Osteoblast (primary cell): ENCODE results near the gene IQCC. TPM values are rescaled to one million over a fixed set of nuclear protein-coding genes. Genes with fewer than 3 reads are reported as not detected.

ENCODE experiments used
- DNase-seq: peaks from one replicate; pipeline ENCODE4 v3.0.0; 2011; ENCODE audit warnings: low spot score, mixed read lengths; ENCODE audit not compliant: insufficient read length; ENCODE audit errors: missing footprints
- H2AFZ ChIP-seq: 2 replicates; pipeline ENCODE4 v1.6.0; 2011; ENCODE audit warnings: mild to moderate bottlenecking, low read length
- H3K27ac ChIP-seq: 2 replicates; pipeline ENCODE4 v1.5.1; 2011; ENCODE audit warnings: mild to moderate bottlenecking, low read depth, low read length, moderate library complexity
- H3K27me3 ChIP-seq: 2 replicates; pipeline ENCODE4 v1.6.0; 2012; ENCODE audit warnings: mild to moderate bottlenecking, control low read depth, inconsistent platforms, low read length, moderate library complexity; ENCODE audit not compliant: insufficient read depth
- H3K36me3 ChIP-seq: 2 replicates; pipeline ENCODE4 v1.5.1; 2011; ENCODE audit warnings: mild to moderate bottlenecking, low read length, control low read depth, moderate library complexity; ENCODE audit not compliant: insufficient read depth
- H3K4me1 ChIP-seq: 2 replicates; pipeline ENCODE4 v1.5.1; 2011; ENCODE audit warnings: mild to moderate bottlenecking, low read length, control low read depth, moderate library complexity; ENCODE audit not compliant: insufficient read depth
- H3K4me2 ChIP-seq: 2 replicates; pipeline ENCODE4 v1.6.0; 2011; ENCODE audit warnings: mild to moderate bottlenecking, low read length; ENCODE audit not compliant: insufficient read depth
- H3K4me3 ChIP-seq: fragments of 200-600 bp; sonication (generic); 3 replicates; pipeline ENCODE4 v1.5.1; 2012; ENCODE audit warnings: mild to moderate bottlenecking, low read length, inconsistent platforms; ENCODE audit not compliant: insufficient read depth
- H3K79me2 ChIP-seq: 2 replicates; pipeline ENCODE4 v1.6.0; 2012; ENCODE audit warnings: mild to moderate bottlenecking, low read length, control low read depth, inconsistent platforms; ENCODE audit not compliant: insufficient read depth
- H3K9me3 ChIP-seq: 2 replicates; pipeline ENCODE4 v1.5.1; 2011; ENCODE audit warnings: low read depth, low read length, control low read depth
- H4K20me1 ChIP-seq: 2 replicates; pipeline ENCODE4 v1.6.0; 2012; ENCODE audit warnings: mild to moderate bottlenecking, low read length, control low read depth; ENCODE audit not compliant: insufficient read depth
- CTCF ChIP-seq: IDR thresholded peaks from 2 replicates; pipeline ENCODE4 v1.5.1; 2011; ENCODE audit warnings: mild to moderate bottlenecking, low read depth, low read length, moderate library complexity; ENCODE audit errors: extremely low read depth
- total RNA-seq: library from RNA; depleted of rRNA; stranded (reverse); fragments of >200 nt; gene quantifications from 2 replicates; pipeline ENCODE4 v1.2.3, GENCODE V29; 2012

The IQCC gene
- total RNA-seq, 1 donor, result 1.8 TPM

GRCh38 chr1:32228771-32229170, 23.3 kb downstream of the IQCC start:
- H3K4me3 ChIP-seq, result no peak overlapping the region
- peaks cover 4% of the 10 kb centered on the region for H3K4me1 ChIP-seq
- H3K36me3 ChIP-seq, result peaks cover 67% of the 10 kb centered on the region
- H2AFZ ChIP-seq, result no peak overlapping the region
- no peaks in the 10 kb centered on the region for H3K27me3 ChIP-seq
- DNase-seq, result peak; percentile 59
- H3K9me3 ChIP-seq, result no peaks in the 10 kb centered on the region
- H3K79me2 ChIP-seq, result peaks cover 11% of the 10 kb centered on the region
- no peak overlapping the region for H3K4me2 ChIP-seq
- H3K27ac ChIP-seq, result no peak overlapping the region
- no peaks in the 10 kb centered on the region for H4K20me1 ChIP-seq
- TF ChIP-seq CTCF, result no peak

- Histone ChIP-seq H3K36me3 (peaks cover 46% of the 10 kb centered on the region), H3K4me1 (peaks cover 19% of the 10 kb centered on the region)
- TF ChIP-seq CTCF, result no peak
These were observed 26.5 kb downstream of the IQCC start for GRCh38 chr1:32231843-32232432.

GRCh38 chr1:32232558-32233304, 27.3 kb downstream of the IQCC start:
- H3K36me3 ChIP-seq, result peaks cover 38% of the 10 kb centered on the region

More at GRCh38 chr1:32231843-32232432, 26.5 kb downstream of the IQCC start:
- Histone ChIP-seq H3K9me3 (no peaks in the 10 kb centered on the region), H3K27me3 (no peaks in the 10 kb centered on the region), H3K4me3 (no peak overlapping the region), H3K4me2 (no peak overlapping the region), H2AFZ (no peak overlapping the region), H3K79me2 (no peaks in the 10 kb centered on the region), H4K20me1 (no peaks in the 10 kb centered on the region), H3K27ac (no peak overlapping the region)
- no peak for DNase-seq

More at GRCh38 chr1:32232558-32233304, 27.3 kb downstream of the IQCC start:
- no peak for DNase-seq
- H3K79me2 ChIP-seq, result no peaks in the 10 kb centered on the region
- no peak overlapping the region for H3K4me3 ChIP-seq
- H2AFZ ChIP-seq, result no peak overlapping the region
- no peak overlapping the region for H3K4me2 ChIP-seq
- H3K9me3 ChIP-seq, result no peaks in the 10 kb centered on the region
- no peaks in the 10 kb centered on the region for H4K20me1 ChIP-seq
- no peak for TF ChIP-seq CTCF
- no peak overlapping the region for H3K27ac ChIP-seq
- peaks cover 20% of the 10 kb centered on the region for H3K4me1 ChIP-seq
- H3K27me3 ChIP-seq, result no peaks in the 10 kb centered on the region
